ENCODE data around the gene SPEF1.
A peak's percentile ranks its signal among the peaks of the same experiment; 100 is the strongest.

Gene SPEF1

GRCh38 chr20:3753098-3753497 is 28.1 kb downstream of the SPEF1 start:
- Mint-ChIP-seq H3K4me3 (no peak overlapping the region), H3K27me3 (ENCODE audit: low read depth) (peaks cover 30% of the 10 kb centered on the region), H3K27ac (peak overlapping the region in 1 of 3 experiments; percentile 75), H3K4me1 (no peaks in the 10 kb centered on the region), H3K9me3 (no peaks in the 10 kb centered on the region), H3K36me3 (ENCODE audit: low read depth) (peaks cover 24% of the 10 kb centered on the region)
- peak; percentile 56 to 67 (median 60) for TF ChIP-seq CTCF (IDR thresholded peaks at IDR 0.05; ENCODE audit: unreplicated experiment in 3 of 3)

- no peak overlapping the region for H3K27ac Mint-ChIP-seq
Observed at GRCh38 chr20:3752386-3752759, 28.9 kb downstream of the SPEF1 start.

GRCh38 chr20:3751675-3752385 is 29.4 kb downstream of the SPEF1 start:
- Mint-ChIP-seq H3K4me1 (no peaks in the 10 kb centered on the region), H3K9me3 (no peaks in the 10 kb centered on the region), H3K27ac (no peak overlapping the region), H3K27me3 (ENCODE audit: low read depth) (peaks cover 42% of the 10 kb centered on the region), H3K36me3 (ENCODE audit: low read depth) (peaks cover 26% of the 10 kb centered on the region), H3K4me3 (no peak overlapping the region)
- no peak for TF ChIP-seq CTCF (IDR thresholded peaks at IDR 0.05; ENCODE audit: unreplicated experiment in 3 of 3)

More at GRCh38 chr20:3752386-3752759, 28.9 kb downstream of the SPEF1 start:
- Mint-ChIP-seq H3K4me3 (no peak overlapping the region), H3K27me3 (ENCODE audit: low read depth) (peaks cover 36% of the 10 kb centered on the region), H3K9me3 (no peaks in the 10 kb centered on the region), H3K4me1 (no peaks in the 10 kb centered on the region), H3K36me3 (ENCODE audit: low read depth) (peaks cover 23% of the 10 kb centered on the region)
- no peak for TF ChIP-seq CTCF (IDR thresholded peaks at IDR 0.05; ENCODE audit: unreplicated experiment in 3 of 3)

GRCh38 chr20:3751305-3751674 is 30.0 kb downstream of the SPEF1 start:
- peaks cover 47% of the 10 kb centered on the region for H3K27me3 Mint-ChIP-seq (ENCODE audit: low read depth)
- H3K27ac Mint-ChIP-seq, result no peak overlapping the region
- peaks cover 31% of the 10 kb centered on the region for H3K36me3 Mint-ChIP-seq (ENCODE audit: low read depth)
- no peaks in the 10 kb centered on the region for H3K4me1 Mint-ChIP-seq
- H3K4me3 Mint-ChIP-seq, result no peak overlapping the region
- no peaks in the 10 kb centered on the region for H3K9me3 Mint-ChIP-seq
- TF ChIP-seq CTCF (IDR thresholded peaks at IDR 0.05; ENCODE audit: unreplicated experiment in 3 of 3), result peak in 1 of 3 experiments; percentile 13

GRCh38 chr20:3749689-3750531 is 31.3 kb downstream of the SPEF1 start:
- Mint-ChIP-seq H3K27me3 (ENCODE audit: low read depth) (peaks cover 53% of the 10 kb centered on the region), H3K36me3 (ENCODE audit: low read depth) (peaks cover 37% of the 10 kb centered on the region), H3K4me3 (peak overlapping the region in 1 of 3 experiments; percentile 58), H3K9me3 (no peaks in the 10 kb centered on the region), H3K4me1 (no peaks in the 10 kb centered on the region), H3K27ac (no peak overlapping the region)
- peak; percentile 82 to 92 (median 90) for TF ChIP-seq CTCF (IDR thresholded peaks at IDR 0.05; ENCODE audit: unreplicated experiment in 3 of 3)

Data from nephron (organoid).